Measurements from ENCODE around the gene TLR8.

The TLR8 gene

DNA sequence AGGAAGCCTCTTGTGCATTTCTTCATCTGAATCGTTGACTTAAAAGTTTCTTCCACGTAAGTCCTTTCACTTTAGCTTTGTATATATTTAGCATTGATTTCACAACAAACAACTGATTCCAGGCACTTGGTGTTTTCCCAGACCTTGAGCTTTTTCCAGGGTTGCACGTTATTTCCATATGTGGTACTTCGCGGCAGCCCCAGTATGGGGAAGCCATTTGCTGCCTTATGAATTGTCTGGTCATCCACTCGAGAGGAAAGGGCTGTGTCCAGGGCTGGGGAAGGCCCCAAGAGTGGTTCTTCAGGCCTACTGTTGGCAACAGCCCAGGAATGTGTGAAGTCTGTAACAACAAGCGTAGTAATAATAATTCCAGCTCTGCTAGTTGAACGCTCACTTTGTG lies 2.8 kb upstream of the TLR8 start:
- TF ChIP-seq EZH2 (optimal IDR thresholded peaks at IDR 0.05; ENCODE audit: low read depth, low read length) (no peak), EZH2phosphoT487 (IDR thresholded peaks at IDR 0.05; ENCODE audit: low read length) (no peak)
- TF ChIP-seq, protein P1, sequence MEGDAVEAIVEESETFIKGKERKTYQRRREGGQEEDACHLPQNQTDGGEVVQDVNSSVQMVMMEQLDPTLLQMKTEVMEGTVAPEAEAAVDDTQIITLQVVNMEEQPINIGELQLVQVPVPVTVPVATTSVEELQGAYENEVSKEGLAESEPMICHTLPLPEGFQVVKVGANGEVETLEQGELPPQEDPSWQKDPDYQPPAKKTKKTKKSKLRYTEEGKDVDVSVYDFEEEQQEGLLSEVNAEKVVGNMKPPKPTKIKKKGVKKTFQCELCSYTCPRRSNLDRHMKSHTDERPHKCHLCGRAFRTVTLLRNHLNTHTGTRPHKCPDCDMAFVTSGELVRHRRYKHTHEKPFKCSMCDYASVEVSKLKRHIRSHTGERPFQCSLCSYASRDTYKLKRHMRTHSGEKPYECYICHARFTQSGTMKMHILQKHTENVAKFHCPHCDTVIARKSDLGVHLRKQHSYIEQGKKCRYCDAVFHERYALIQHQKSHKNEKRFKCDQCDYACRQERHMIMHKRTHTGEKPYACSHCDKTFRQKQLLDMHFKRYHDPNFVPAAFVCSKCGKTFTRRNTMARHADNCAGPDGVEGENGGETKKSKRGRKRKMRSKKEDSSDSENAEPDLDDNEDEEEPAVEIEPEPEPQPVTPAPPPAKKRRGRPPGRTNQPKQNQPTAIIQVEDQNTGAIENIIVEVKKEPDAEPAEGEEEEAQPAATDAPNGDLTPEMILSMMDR (IDR thresholded peaks at IDR 0.05; ENCODE audit: low read length) = no peak
- H3K27me3 ChIP-seq (replicated peaks; ENCODE audit: insufficient read depth, low read length) = no peaks in the 10 kb centered on the region

DNA sequence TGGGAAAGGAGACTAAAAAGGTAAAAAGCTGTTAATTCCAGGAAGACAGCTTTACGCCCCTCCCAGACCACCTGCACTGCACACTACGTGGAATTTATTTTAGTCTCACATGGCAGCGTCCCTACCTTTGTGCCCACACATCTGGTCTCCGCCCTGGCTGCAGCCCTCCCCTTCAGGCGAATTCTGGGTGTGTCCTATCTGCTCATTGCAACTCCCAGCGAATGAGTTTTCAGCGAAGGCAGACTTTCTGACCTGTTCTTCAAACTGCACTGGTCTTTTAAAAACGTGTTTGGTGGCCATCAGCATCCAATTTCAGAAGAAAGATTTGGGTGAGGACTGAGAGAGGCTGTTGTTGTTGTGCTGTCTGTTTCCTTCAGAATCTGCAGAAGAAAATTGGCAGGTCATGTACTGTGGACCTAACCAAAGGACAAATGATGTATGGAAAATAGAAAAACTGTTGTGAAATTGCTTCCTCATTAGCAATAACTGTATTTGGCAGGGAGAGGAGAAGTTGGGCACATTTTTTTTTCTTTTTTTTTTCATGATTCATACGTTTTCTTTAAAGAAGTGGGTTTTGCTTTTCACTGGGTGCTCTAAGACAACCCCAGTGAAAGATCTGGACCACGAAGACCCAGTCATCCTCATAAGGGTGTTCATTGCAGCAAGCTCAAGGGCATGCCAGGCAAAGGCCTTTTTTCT lies 4.2 kb downstream of the TLR8 start:
- no peak for DNase-seq
- Histone ChIP-seq H3K36me3 (replicated peaks; ENCODE audit: insufficient read depth, low read length) (no peaks in the 10 kb centered on the region), H3K9me3 (replicated peaks; ENCODE audit: insufficient read depth, low read length) (no peaks in the 10 kb centered on the region), H3F3A (ENCODE audit: insufficient read depth, low read length) (no peaks in the 10 kb centered on the region), H3K4me3 (ENCODE audit: low read length) (no peak overlapping the region), H3K4me1 (ENCODE audit: low read length) (no peaks in the 10 kb centered on the region), H2AFZ (ENCODE audit: low read length) (no peak overlapping the region), H3K79me2 (ENCODE audit: low read length) (no peaks in the 10 kb centered on the region), H4K20me1 (ENCODE audit: insufficient read depth, low read length) (no peaks in the 10 kb centered on the region), H3K27ac (ENCODE audit: low read length) (no peak overlapping the region), H3K9ac (ENCODE audit: low read length) (no peak overlapping the region), H3K9me2 (replicated peaks; ENCODE audit: insufficient read depth, low read length) (no peaks in the 10 kb centered on the region), H3K4me2 (ENCODE audit: low read depth, low read length) (no peak overlapping the region), H3K27me3 (replicated peaks; ENCODE audit: insufficient read depth, low read length) (no peaks in the 10 kb centered on the region)
- TF ChIP-seq EZH2 (optimal IDR thresholded peaks at IDR 0.05; ENCODE audit: low read depth, low read length) = no peak
- TF ChIP-seq, protein P1 (IDR thresholded peaks at IDR 0.05; ENCODE audit: low read length) = no peak
- no peak for TF ChIP-seq EZH2phosphoT487 (IDR thresholded peaks at IDR 0.05; ENCODE audit: low read length)

More for the DNA sequence above, 2.8 kb upstream of the TLR8 start:
- Histone ChIP-seq H3K9me3 (replicated peaks; ENCODE audit: insufficient read depth, low read length) (no peaks in the 10 kb centered on the region), H3K4me3 (ENCODE audit: low read length) (no peak overlapping the region), H3K4me2 (ENCODE audit: low read depth, low read length) (no peak overlapping the region), H4K20me1 (ENCODE audit: insufficient read depth, low read length) (no peaks in the 10 kb centered on the region), H3K36me3 (replicated peaks; ENCODE audit: insufficient read depth, low read length) (no peaks in the 10 kb centered on the region), H3K9ac (ENCODE audit: low read length) (no peak overlapping the region), H2AFZ (ENCODE audit: low read length) (no peak overlapping the region), H3K27ac (ENCODE audit: low read length) (no peak overlapping the region), H3K79me2 (ENCODE audit: low read length) (no peaks in the 10 kb centered on the region), H3K9me2 (replicated peaks; ENCODE audit: insufficient read depth, low read length) (no peaks in the 10 kb centered on the region), H3F3A (ENCODE audit: insufficient read depth, low read length) (no peaks in the 10 kb centered on the region), H3K4me1 (ENCODE audit: low read length) (peaks cover 3% of the 10 kb centered on the region; the same call in 1 of the 2 replicates)
- no peak for DNase-seq

DNA sequence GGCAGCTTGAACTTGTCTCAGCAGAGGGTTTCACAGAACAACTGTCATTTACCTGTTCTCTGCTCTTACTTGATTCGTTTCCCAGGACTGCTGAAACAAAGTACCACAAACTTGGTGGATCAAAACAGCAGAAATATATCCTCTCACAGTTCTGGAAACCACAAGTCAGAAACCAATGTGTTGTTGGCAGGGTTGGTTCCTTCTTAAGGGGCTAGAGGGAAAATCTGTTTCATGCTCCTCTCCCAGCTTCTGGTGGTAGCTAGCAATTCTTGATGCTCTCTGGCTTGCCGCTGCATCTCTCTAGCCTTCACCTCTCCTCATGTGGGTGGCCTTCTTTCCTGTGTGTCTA lies 4.7 kb downstream of the TLR8 start:
- Histone ChIP-seq H3K79me2 (ENCODE audit: low read length) (no peaks in the 10 kb centered on the region), H3K4me3 (ENCODE audit: low read length) (no peak overlapping the region), H4K20me1 (ENCODE audit: insufficient read depth, low read length) (no peaks in the 10 kb centered on the region), H3K36me3 (replicated peaks; ENCODE audit: insufficient read depth, low read length) (no peaks in the 10 kb centered on the region), H3K9me2 (replicated peaks; ENCODE audit: insufficient read depth, low read length) (no peaks in the 10 kb centered on the region), H3F3A (ENCODE audit: insufficient read depth, low read length) (no peaks in the 10 kb centered on the region), H3K9me3 (replicated peaks; ENCODE audit: insufficient read depth, low read length) (no peaks in the 10 kb centered on the region), H3K4me1 (ENCODE audit: low read length) (no peaks in the 10 kb centered on the region), H3K9ac (ENCODE audit: low read length) (no peak overlapping the region), H3K4me2 (ENCODE audit: low read depth, low read length) (no peak overlapping the region), H2AFZ (ENCODE audit: low read length) (no peak overlapping the region), H3K27ac (ENCODE audit: low read length) (no peak overlapping the region), H3K27me3 (replicated peaks; ENCODE audit: insufficient read depth, low read length) (no peaks in the 10 kb centered on the region)
- TF ChIP-seq EZH2phosphoT487 (IDR thresholded peaks at IDR 0.05; ENCODE audit: low read length) (no peak), EZH2 (optimal IDR thresholded peaks at IDR 0.05; ENCODE audit: low read depth, low read length) (no peak)
- TF ChIP-seq, protein P1 (IDR thresholded peaks at IDR 0.05; ENCODE audit: low read length) = no peak
- DNase-seq = no peak
